Forelimb muscle (tissue), 1 donor: Measurements from ENCODE around the gene POMGNT2. TPM values are rescaled to one million over a fixed set of nuclear protein-coding genes. Genes with fewer than 3 reads are reported as not detected.
"Not testable (repeated sequence)": the region's sequence is repeated elsewhere in the genome, so short reads cannot be mapped to it uniquely, and the experiment has no call there.

Experiments
- DNase-seq: peaks from one replicate; pipeline ENCODE4 v3.0.0-alpha.2; 2013; ENCODE audit warnings: low read depth
- polyA plus RNA-seq: library from polyadenylated mRNA; unstranded; fragments of 120-200 nt; gene quantifications from one replicate; pipeline ENCODE4 v1.2.1, GENCODE V29; 2013; ENCODE audit not compliant: insufficient read length

POMGNT2 gene
- polyA plus RNA-seq, 1 donor: 19.4 TPM

- DNase-seq: no peak
Observed at GRCh38 chr3:43075904-43076661, 29.8 kb downstream of the POMGNT2 start.

GRCh38 chr3:43074901-43075689 is 30.8 kb downstream of the POMGNT2 start:
- no peak for DNase-seq

- no peak for DNase-seq
Observed at GRCh38 chr3:43074482-43074881, 31.4 kb downstream of the POMGNT2 start.

GRCh38 chr3:43073836-43074220 is 32.1 kb downstream of the POMGNT2 start:
- no peak for DNase-seq

GRCh38 chr3:43073116-43073835 is 32.6 kb downstream of the POMGNT2 start:
- no peak for DNase-seq

GRCh38 chr3:43072361-43072760 is 33.5 kb downstream of the POMGNT2 start:
- DNase-seq: no peak

- DNase-seq: no peak
Observed at GRCh38 chr3:43071313-43071893, 34.5 kb downstream of the POMGNT2 start.

GRCh38 chr3:43070670-43071069 is 35.2 kb downstream of the POMGNT2 start:
- DNase-seq: not testable (repeated sequence)

- no peak for DNase-seq
Observed at GRCh38 chr3:43063114-43063513, 42.8 kb downstream of the POMGNT2 start.

GRCh38 chr3:43062564-43063040 is 43.3 kb downstream of the POMGNT2 start:
- no peak for DNase-seq

GRCh38 chr3:43062040-43062563 is 43.8 kb downstream of the POMGNT2 start:
- DNase-seq: no peak

GRCh38 chr3:43061101-43061895 is 44.6 kb downstream of the POMGNT2 start:
- DNase-seq: no peak

- DNase-seq: no peak
Observed at GRCh38 chr3:43059456-43059855, 46.4 kb downstream of the POMGNT2 start.

GRCh38 chr3:43055806-43056770 is 49.8 kb downstream of the POMGNT2 start:
- DNase-seq: no peak

- DNase-seq: no peak
Observed at GRCh38 chr3:43055393-43055792, 50.5 kb downstream of the POMGNT2 start.

- DNase-seq: no peak
Observed at GRCh38 chr3:43054754-43055153, 51.1 kb downstream of the POMGNT2 start.

GRCh38 chr3:43053291-43053690 is 52.6 kb downstream of the POMGNT2 start:
- DNase-seq: no peak

GRCh38 chr3:43048470-43048869 is 57.4 kb downstream of the POMGNT2 start:
- no peak for DNase-seq

- DNase-seq: no peak
Observed at GRCh38 chr3:43046583-43046982, 59.3 kb downstream of the POMGNT2 start.

- DNase-seq: not testable (repeated sequence)
Observed at GRCh38 chr3:43045079-43045478, 60.8 kb downstream of the POMGNT2 start.
